GM13977 (cell line): ENCODE measurements around the gene PIK3R5.

Source experiments
- DNase-seq: peaks from one replicate; pipeline ENCODE4 v3.0.0; 2012; ENCODE audit warnings: low spot score
- CTCF ChIP-seq: IDR thresholded peaks from 2 replicates; pipeline ENCODE4 v1.5.1; 2012; ENCODE audit warnings: mild to moderate bottlenecking, control low read depth; ENCODE audit not compliant: insufficient read depth; ENCODE audit errors: extremely low read depth, missing control alignments
- in situ Hi-C: fragments of 300-500 bp; cut with MboI; formaldehyde crosslinking; loops from one replicate; pipeline ENCODE4 v1.12.0; 2022; ENCODE audit warnings: low sequenced_read_pairs, low pct_unique_long_range_greater_than_20kb, mixed read lengths, inconsistent platforms; ENCODE audit not compliant: unreplicated experiment

The PIK3R5 gene

GRCh38 chr17:8922451-8922850, 43.1 kb downstream of the PIK3R5 start:
- in situ Hi-C loops, result no loop called here
- no peak for TF ChIP-seq CTCF
- no peak for DNase-seq

DNA sequence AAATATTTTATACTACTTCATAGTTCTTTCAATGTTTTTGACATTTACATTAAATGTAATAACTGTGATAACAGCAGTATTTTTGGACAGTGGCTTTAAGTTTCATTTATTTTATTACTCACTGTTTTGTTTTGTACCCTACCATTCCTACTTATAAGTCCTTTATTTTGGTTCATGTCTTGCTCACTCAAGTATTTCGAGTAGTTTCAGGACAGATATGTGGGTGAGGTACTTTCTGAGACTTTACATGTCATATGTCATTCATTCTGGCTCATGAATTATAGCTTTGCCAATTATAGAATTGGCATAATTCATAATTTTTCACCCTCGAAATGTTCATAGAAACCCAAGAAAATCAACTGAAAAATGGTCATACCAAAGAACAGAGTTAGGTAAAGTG, 44.4 kb downstream of the PIK3R5 start:
- DNase-seq, result peak; percentile 55
- no peak for TF ChIP-seq CTCF

GRCh38 chr17:8918807-8919465, 46.6 kb downstream of the PIK3R5 start:
- peak; percentile 9 for DNase-seq
- in situ Hi-C loops, result no loop called here
- TF ChIP-seq CTCF, result no peak

More for the DNA sequence above, 44.4 kb downstream of the PIK3R5 start:
- in situ Hi-C loops, result no loop called here

- no peak for DNase-seq
- no peak for TF ChIP-seq CTCF
- in situ Hi-C loops, result no loop called here
These were observed 49.0 kb downstream of the PIK3R5 start for GRCh38 chr17:8916466-8916865.

DNA sequence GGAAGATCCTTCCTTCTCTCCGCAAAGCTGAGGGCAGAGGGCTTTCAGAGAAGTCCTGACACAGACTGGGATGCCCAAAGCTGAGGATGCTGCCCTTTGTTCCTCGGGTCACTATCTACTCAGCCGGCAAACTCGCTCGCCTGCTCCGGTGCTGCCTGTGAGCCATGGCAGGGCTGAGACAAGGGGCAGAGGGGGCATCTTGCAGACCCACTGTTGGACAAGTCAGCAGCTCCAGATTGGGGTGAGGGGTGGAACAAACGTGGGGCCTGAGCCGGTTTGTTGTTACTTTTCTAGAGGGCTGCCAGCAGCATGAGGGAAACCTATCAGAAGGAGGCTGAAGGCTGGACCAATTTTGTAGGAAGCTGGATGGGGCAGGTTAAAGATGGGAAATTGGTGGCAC, 51.0 kb downstream of the PIK3R5 start:
- in situ Hi-C loops, result no loop called here
- DNase-seq, result no peak
- no peak for TF ChIP-seq CTCF

DNA sequence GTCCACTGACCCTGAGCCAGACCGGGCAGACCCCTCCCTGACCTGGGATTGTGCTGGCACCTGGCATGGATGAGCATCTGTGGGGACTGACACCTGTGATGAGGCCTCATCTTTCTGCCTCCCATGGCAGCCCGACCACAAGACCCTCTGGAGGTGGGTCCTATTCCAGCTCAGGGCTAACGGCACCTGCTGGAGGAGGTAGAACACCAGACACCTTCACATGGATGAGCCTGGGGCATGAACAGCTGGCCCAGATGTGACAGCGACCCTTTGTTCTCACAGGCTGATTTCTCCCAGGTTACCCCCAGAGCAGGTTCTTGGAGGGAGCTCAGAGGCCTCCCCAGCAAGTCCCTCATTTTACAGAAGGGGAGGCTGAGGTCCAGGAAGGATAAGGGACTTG, 51.6 kb downstream of the PIK3R5 start:
- DNase-seq, result no peak
- no peak for TF ChIP-seq CTCF
- in situ Hi-C loops, result no loop called here
